ENCODE measurements around the gene UST.

- TF ChIP-seq POLR2A (IDR thresholded peaks at IDR 0.05) (no peak), CTCF (IDR thresholded peaks at IDR 0.05) (no peak)
These were observed 9.0 kb upstream of the UST start for GRCh38 chr6:148737806-148738205.

Data from right lobe of liver (tissue), 4 donors.